Liver (tissue), 9 donors: ENCODE results near the gene MGA. TPM values are rescaled to one million over a fixed set of nuclear protein-coding genes. Genes with fewer than 3 reads are reported as not detected.

Experiments used
- DNase-seq: peaks from one replicate; pipeline ENCODE4 v3.0.0-alpha.2; 2017; ENCODE audit warnings: low spot score
- H3K27ac ChIP-seq, 2 donors: one replicate each; pipeline ENCODE4 v1.7.0; 2013; ENCODE audit warnings: inconsistent platforms in 2 of 2, low read length in 2 of 2, control low read depth in 1 of 2, low read depth in 1 of 2, mild to moderate bottlenecking in 1 of 2
- H3K27me3 ChIP-seq, 4 donors: one replicate each; pipeline versions ENCODE4 v1.6.1 to v1.7.0; 2013; ENCODE audit warnings: low read length in 3 of 4, inconsistent platforms in 1 of 4, mild to moderate bottlenecking in 1 of 4, moderate library complexity in 1 of 4; ENCODE audit not compliant: control insufficient read depth in 4 of 4, insufficient read depth in 4 of 4
- H3K36me3 ChIP-seq, 4 donors: one replicate each; pipeline versions ENCODE4 v1.6.1 to v1.7.0; 2013; ENCODE audit warnings: low read length in 3 of 4, mild to moderate bottlenecking in 3 of 4, low read depth in 1 of 4, moderate library complexity in 1 of 4; ENCODE audit not compliant: control insufficient read depth in 4 of 4, insufficient read depth in 3 of 4
- H3K4me1 ChIP-seq, 4 donors: one replicate each; pipeline versions ENCODE4 v1.6.1 to v1.7.0; 2013; ENCODE audit warnings: low read length in 3 of 4, mild to moderate bottlenecking in 3 of 4, moderate library complexity in 1 of 4; ENCODE audit not compliant: control insufficient read depth in 4 of 4, insufficient read depth in 4 of 4
- H3K4me3 ChIP-seq, 3 donors: one replicate each; pipeline versions ENCODE4 v1.6.1 to v1.7.0; 2013; ENCODE audit warnings: low read length in 3 of 3, control low read depth in 1 of 3, low read depth in 1 of 3, mild to moderate bottlenecking in 1 of 3
- H3K9ac ChIP-seq, 2 donors: one replicate each; pipeline ENCODE4 v1.7.0; 2013; ENCODE audit warnings: low read length in 2 of 2, mild to moderate bottlenecking in 2 of 2, moderate library complexity in 2 of 2, control low read depth in 1 of 2, low read depth in 1 of 2
- H3K9me3 ChIP-seq, 4 donors: one replicate each; pipeline versions ENCODE4 v1.6.1 to v1.7.0; 2013; ENCODE audit warnings: low read length in 3 of 4; ENCODE audit not compliant: control insufficient read depth in 4 of 4
- CTCF ChIP-seq: fragments of 150-350 bp; IDR thresholded peaks from 2 replicates; pipeline ENCODE4 v1.5.1; 2017; ENCODE audit warnings: improper control_type of control experiment, low read depth, low read length; ENCODE audit not compliant: missing input control
- EGR1 ChIP-seq, 2 donors: IDR thresholded peaks; 2 replicates each; pipeline ENCODE4 v1.6.1; 2016 to 2018; ENCODE audit warnings: antibody characterized with exemption in 2 of 2, low read depth in 2 of 2
- HNF4A ChIP-seq, 2 donors: conservative IDR thresholded peaks; 2 replicates each; pipeline ENCODE4 v1.6.1; 2016; ENCODE audit warnings: antibody characterized with exemption in 2 of 2, mild to moderate bottlenecking in 2 of 2
- JUND ChIP-seq, 2 donors: IDR thresholded peaks; 2 replicates each; pipeline ENCODE4 v1.6.1; 2016; ENCODE audit warnings: antibody characterized with exemption in 2 of 2
- MAX ChIP-seq: IDR thresholded peaks from 2 replicates; pipeline ENCODE4 v1.6.1; 2016; ENCODE audit warnings: antibody characterized with exemption
- NR2F2 ChIP-seq: IDR thresholded peaks from 2 replicates; pipeline ENCODE4 v1.6.1; 2016; ENCODE audit warnings: antibody characterized with exemption
- RAD21 ChIP-seq, 2 donors: IDR thresholded peaks; 2 replicates each; pipeline ENCODE4 v1.6.1; 2016; ENCODE audit warnings: antibody characterized with exemption in 2 of 2, mild to moderate bottlenecking in 2 of 2
- REST ChIP-seq: IDR thresholded peaks from 2 replicates; pipeline ENCODE4 v1.6.1; 2016; ENCODE audit warnings: antibody characterized with exemption, mild to moderate bottlenecking
- SP1 ChIP-seq: IDR thresholded peaks from 2 replicates; pipeline ENCODE4 v1.6.1; 2018; ENCODE audit warnings: antibody characterized with exemption, mild to moderate bottlenecking
- YY1 ChIP-seq: IDR thresholded peaks from 2 replicates; pipeline ENCODE4 v1.6.1; 2016; ENCODE audit warnings: antibody characterized with exemption, mild to moderate bottlenecking
- ZBTB33 ChIP-seq: IDR thresholded peaks from 2 replicates; pipeline ENCODE4 v1.6.1; 2016; ENCODE audit warnings: antibody characterized with exemption
- WGBS: extraction: QIAGEN DNeasy Blood & Tissue Kit; methylation state at CpG from one replicate; pipeline ENCODE4 v1.1.7; 2013; 5-methylcytosine and 5-hydroxymethylcytosine counted together
- polyA plus RNA-seq, 2 donors: library from polyadenylated mRNA; stranded (reverse) in 1 of 2; unstranded in 1 of 2; fragments of 200-250 nt in 1 of 2; fragments of >200 nt in 1 of 2; fragmentation: Nextera tagmentation in 1 of 2; extraction: Ambion mirVana in 1 of 2; gene quantifications; one replicate each; pipeline versions ENCODE4 v1.2.1 to v1.2.3, GENCODE V29; 2013 to 2015
- total RNA-seq, 2 donors: library from RNA; depleted of rRNA; stranded (reverse); fragments of >200 nt; gene quantifications; one replicate each; pipeline ENCODE4 v1.2.3, GENCODE V29; 2014
- donor health status: healthy.
- donor health status: healthy.
- donor health status: healthy.
- donor health status: healthy.
- donor health status: healthy.

Gene MGA
- total RNA-seq (10 to 100 TPM; 17.3 to 33.5 TPM), polyA plus RNA-seq (1 to 10 TPM; 2.1 to 9.1 TPM)

- Histone ChIP-seq H3K36me3 (no peaks in the 10 kb centered on the region), H3K4me3 (peak within 1 kb of the TSS; percentile 45 to 62 (median 53)), H3K9ac (peak within 1 kb of the TSS in 1 of 2 donors; percentile 38), H3K9me3 (no peaks in the 10 kb centered on the region), H3K4me1 (peaks cover 7 to 27% (median 16%) of the 10 kb centered on the region in 4 donors), H3K27ac (peak within 1 kb of the TSS; percentile 67 to 90), H3K27me3 (no peaks in the 10 kb centered on the region)
- WGBS, result 11% methylated on average over 93 of the region's 93 CpGs
- no peak for TF ChIP-seq HNF4A (conservative IDR thresholded peaks at IDR 0.05)
- peak; percentile 10 for TF ChIP-seq SP1
- peak; percentile 55 for TF ChIP-seq MAX
- TF ChIP-seq YY1, result peak; percentile 23
- peak; percentile 88 for DNase-seq
Observed at GRCh38 chr15:41660235-41661077, at the start of gene MGA. Gene MGA, plus strand, starts transcription at chr15:41660405.

GRCh38 chr15:41620536-41621199 lies 39.5 kb upstream of the MGA start:
- no peaks in the 10 kb centered on the region for H3K36me3 ChIP-seq
- no peak for DNase-seq
- peaks cover 0 to 3% (median under 1%) of the 10 kb centered on the region in 4 donors for H3K9me3 ChIP-seq
- 27% methylated on average over 18 of the region's 18 CpGs for WGBS
- no peaks in the 10 kb centered on the region for H3K27me3 ChIP-seq
- peak overlapping the region; percentile 79 to 85 for H3K27ac ChIP-seq
- H3K9ac ChIP-seq, result peak overlapping the region in 1 of 2 donors; percentile 33
- peaks cover 0 to 9% (median 1%) of the 10 kb centered on the region in 4 donors for H3K4me1 ChIP-seq
- TF ChIP-seq EGR1 (IDR thresholded peaks at IDR 0.05; ENCODE audit: low read depth in 2 of 2) (no peak), CTCF (no peak), YY1 (peak; percentile 7), NR2F2 (no peak), ZBTB33 (no peak), JUND (IDR thresholded peaks at IDR 0.05) (no peak), RAD21 (IDR thresholded peaks at IDR 0.05) (no peak), REST (no peak)
- peak overlapping the region; percentile 52 to 80 (median 80) for H3K4me3 ChIP-seq
